ENCODE data around the gene CCDC9.

The CCDC9 gene

GRCh38 chr19:47255879-47256692 lies at the start of gene CCDC9:
Gene CCDC9, plus strand, starts transcription at chr19:47256525. Its CDS starts 1,876 bp downstream, at chr19:47258401.
- peak; percentile 99 for DNase-seq

GRCh38 chr19:47209319-47210179 lies 46.8 kb upstream of the CCDC9 start:
- DNase-seq, result peak; percentile 24

GRCh38 chr19:47210180-47210490 lies 46.2 kb upstream of the CCDC9 start:
- DNase-seq, result no peak

- peak; percentile 92 for DNase-seq
Observed at GRCh38 chr19:47210689-47211316, 45.5 kb upstream of the CCDC9 start.

GRCh38 chr19:47215581-47215980 lies 40.7 kb upstream of the CCDC9 start:
- DNase-seq, result no peak

- no peak for DNase-seq
Observed at GRCh38 chr19:47221080-47221841, 35.1 kb upstream of the CCDC9 start.

GRCh38 chr19:47221890-47222289 lies 34.4 kb upstream of the CCDC9 start:
- no peak for DNase-seq

GRCh38 chr19:47225746-47226425 lies 30.4 kb upstream of the CCDC9 start:
- peak; percentile 96 for DNase-seq

- peak; percentile 61 for DNase-seq
Observed at GRCh38 chr19:47226426-47227351, 29.6 kb upstream of the CCDC9 start.

GRCh38 chr19:47227352-47228167 lies 28.8 kb upstream of the CCDC9 start:
- peak; percentile 83 for DNase-seq

- peak; percentile 51 for DNase-seq
Observed at GRCh38 chr19:47228168-47228936, 28.0 kb upstream of the CCDC9 start.

GRCh38 chr19:47228937-47229675 lies 27.2 kb upstream of the CCDC9 start:
- peak; percentile 58 for DNase-seq

- DNase-seq, result peak; percentile 49
Observed at GRCh38 chr19:47229676-47230053, 26.7 kb upstream of the CCDC9 start.

- peak; percentile 64 for DNase-seq
Observed at GRCh38 chr19:47230054-47230920, 26.0 kb upstream of the CCDC9 start.

GRCh38 chr19:47230921-47231214 lies 25.5 kb upstream of the CCDC9 start, which contains the start of gene BBC3:
Gene BBC3, minus strand, starts transcription at chr19:47231199. Its CDS starts 2,768 bp downstream, at chr19:47228431.
- DNase-seq, result no peak

GRCh38 chr19:47231215-47232054 lies 24.9 kb upstream of the CCDC9 start:
- DNase-seq, result peak; percentile 84

Measured in eye (tissue), 1 donor.